ENCODE results near the gene ADAR. TPM values are rescaled to one million over a fixed set of nuclear protein-coding genes. Genes with fewer than 3 reads are reported as not detected.

ADAR gene
- total and polyA plus RNA-seq, 4 experiments from 2014 or later = 64.4 to 247 (median 201) TPM

DNA sequence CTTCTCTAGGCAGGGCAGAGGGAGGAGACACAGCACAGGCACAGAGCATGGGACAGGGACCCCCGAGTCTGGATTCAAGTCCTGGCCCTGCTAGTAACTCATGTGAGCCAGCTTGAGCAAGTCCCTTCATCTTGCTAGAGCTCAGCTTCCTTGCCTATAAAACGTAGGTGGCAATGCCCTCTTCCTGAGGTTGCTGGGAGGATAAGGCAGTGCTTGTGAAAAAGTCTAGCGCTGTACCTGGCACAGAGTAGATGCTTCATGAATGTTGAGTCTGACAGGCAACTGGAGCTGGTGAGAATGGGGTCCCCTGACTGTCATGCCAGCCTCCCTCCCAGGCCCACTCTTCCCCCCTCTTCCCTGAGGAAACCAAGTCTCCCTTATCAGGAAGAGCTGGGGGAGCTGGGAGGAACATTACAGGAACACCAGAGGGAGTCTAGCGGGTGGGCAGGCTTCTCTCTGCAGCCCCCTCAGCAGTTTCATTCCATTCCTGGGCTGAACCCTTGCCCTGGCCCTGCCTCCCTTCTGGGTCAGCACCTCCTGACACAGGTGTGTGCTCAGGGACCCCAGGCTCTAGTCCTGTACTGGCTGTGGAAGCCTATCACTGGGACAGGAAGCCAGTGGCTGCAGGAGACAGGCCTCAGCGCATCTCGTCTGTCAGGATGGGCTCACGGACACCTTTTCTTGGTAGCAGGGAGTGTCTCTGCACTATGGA is 30.5 kb downstream of the ADAR start:
- H3K27ac Mint-ChIP-seq = peak overlapping the region in 2 of 7 donors; percentile 15 to 61
- CTCF ChIA-PET (ENCODE audit: partially characterized antibody) = interaction anchor here (1.6 to 1.8 kb wide), 2 partner anchors 17 to 18 kb away, joined by 5 to 7 read pairs; no protein-coding TSS in a partner anchor
- intact Hi-C loops (cut with micrococcal nuclease) = no loop called here

DNA sequence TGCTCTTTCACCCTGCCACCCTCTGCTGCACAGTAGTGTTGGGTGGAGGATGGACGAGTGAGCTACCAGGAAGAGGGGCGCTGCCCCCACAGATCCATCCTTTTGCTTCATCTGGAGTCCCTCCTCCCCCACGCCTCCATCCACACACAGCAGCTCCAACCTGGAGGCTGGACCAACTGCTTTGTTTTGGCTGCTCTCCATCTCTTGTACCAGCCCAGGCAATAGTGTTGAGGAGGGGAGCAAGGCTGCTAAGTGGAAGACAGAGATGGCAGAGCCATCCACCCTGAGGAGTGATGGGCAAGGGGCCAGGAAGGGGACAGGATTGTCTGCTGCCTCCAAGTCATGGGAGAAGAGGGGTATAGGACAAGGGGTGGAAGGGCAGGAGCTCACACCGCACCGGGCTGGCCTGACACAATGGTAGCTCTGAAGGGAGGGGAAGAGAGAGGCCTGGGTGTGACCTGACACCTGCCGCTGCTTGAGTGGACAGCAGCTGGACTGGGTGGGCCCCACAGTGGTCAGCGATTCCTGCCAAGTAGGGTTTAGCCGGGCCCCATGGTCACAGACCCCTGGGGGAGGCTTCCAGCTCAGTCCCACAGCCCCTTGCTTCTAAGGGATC is 31.9 kb downstream of the ADAR start:
- H3K4me1 Mint-ChIP-seq = peaks cover 0 to 7% (median 5%) of the 10 kb centered on the region in 4 donors
- POLR2A ChIA-PET (ENCODE audit: partially characterized antibody) = interaction anchor here (1.0 to 1.3 kb wide), 3 partner anchors 13 to 346 kb away, joined by 3 read pairs; no protein-coding TSS in a partner anchor
- CTCF ChIA-PET (ENCODE audit: partially characterized antibody) = interaction anchor here (1.3 kb wide), 1 partner anchor 10 kb away, joined by 3 read pairs; no protein-coding TSS in a partner anchor

More for the DNA sequence above, 30.5 kb downstream of the ADAR start:
- Histone ChIP-seq H3K27ac (ENCODE audit: low read depth, low read length) (no peak overlapping the region), H3K27me3 (ENCODE audit: insufficient read depth, low read length) (no peaks in the 10 kb centered on the region), H3K4me3 (ENCODE audit: low read length in 2 of 2) (no peak overlapping the region), H3K4me1 (ENCODE audit: insufficient read depth, low read length) (no peaks in the 10 kb centered on the region), H3K9me3 (ENCODE audit: control insufficient read depth in 1 of 2, low read length in 2 of 2) (no peaks in the 10 kb centered on the region), H3K36me3 (ENCODE audit: insufficient read depth, low read length) (peaks cover 31% of the 10 kb centered on the region)
- Mint-ChIP-seq H3K4me3 (no peak overlapping the region), H3K27me3 (peaks cover 0 to 3% of the 10 kb centered on the region in 2 donors), H3K9me3 (no peaks in the 10 kb centered on the region), H3K4me1 (peaks cover 0 to 7% (median 5%) of the 10 kb centered on the region in 4 donors), H3K36me3 (peaks cover 26 to 37% of the 10 kb centered on the region in 2 donors)
- no peak for DNase-seq
- POLR2A ChIA-PET (ENCODE audit: partially characterized antibody) = interaction anchor here (1.2 to 1.4 kb wide), 2 partner anchors 12 to 358 kb away, joined by 3 to 5 read pairs; no protein-coding TSS in a partner anchor

DNA sequence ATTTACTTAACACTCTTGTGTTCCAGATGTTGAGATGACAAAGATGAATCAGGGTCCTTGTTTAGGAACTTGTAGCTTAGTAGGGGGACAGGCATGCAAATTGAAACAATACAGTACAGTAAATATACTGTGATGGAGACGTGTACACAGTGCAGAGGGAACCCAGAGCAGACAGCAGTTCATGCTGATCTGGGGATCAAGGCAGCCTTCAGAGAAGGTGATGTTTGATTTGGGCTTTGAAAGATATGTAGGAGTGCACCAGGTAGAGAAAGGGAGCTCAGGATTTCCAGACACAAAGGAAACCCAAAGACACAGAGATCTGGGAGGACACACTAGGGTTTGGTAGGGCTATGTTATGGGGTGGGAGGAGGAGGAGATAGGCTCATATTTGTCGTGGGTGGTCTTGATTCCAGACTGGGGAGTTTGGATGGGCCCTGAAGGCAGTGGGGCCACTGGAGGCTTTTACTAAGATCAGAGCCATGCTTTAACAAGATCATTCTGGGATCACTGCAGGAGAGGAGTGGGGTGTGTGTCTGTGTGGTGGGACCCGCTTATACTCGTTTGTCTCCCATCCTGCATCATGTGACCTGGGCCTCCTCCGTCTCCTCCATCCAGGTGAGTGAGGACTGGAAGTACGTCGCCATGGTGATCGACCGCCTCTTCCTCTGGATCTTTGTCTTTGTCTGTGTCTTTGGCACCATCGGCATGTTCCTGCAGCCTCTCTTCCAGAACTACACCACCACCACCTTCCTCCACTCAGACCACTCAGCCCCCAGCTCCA is 32.6 kb downstream of the ADAR start:
- no peak for DNase-seq
- Mint-ChIP-seq H3K36me3 (peaks cover 17 to 18% of the 10 kb centered on the region in 2 donors), H3K9me3 (no peaks in the 10 kb centered on the region), H3K27ac (peak overlapping the region in 2 of 7 donors; percentile 15 to 70), H3K4me3 (no peak overlapping the region), H3K27me3 (peaks cover 2 to 11% of the 10 kb centered on the region in 2 donors), H3K4me1 (peaks cover 0 to 7% (median 5%) of the 10 kb centered on the region in 4 donors)
- Histone ChIP-seq H3K27ac (ENCODE audit: low read depth, low read length) (no peak overlapping the region), H3K27me3 (ENCODE audit: insufficient read depth, low read length) (no peaks in the 10 kb centered on the region), H3K36me3 (ENCODE audit: insufficient read depth, low read length) (peaks cover 11% of the 10 kb centered on the region), H3K9me3 (ENCODE audit: control insufficient read depth in 1 of 2, low read length in 2 of 2) (no peaks in the 10 kb centered on the region), H3K4me3 (ENCODE audit: low read length in 2 of 2) (no peak overlapping the region), H3K4me1 (ENCODE audit: insufficient read depth, low read length) (no peaks in the 10 kb centered on the region)
- intact Hi-C loops (cut with micrococcal nuclease) = no loop called here
- ChIA-PET POLR2A (ENCODE audit: partially characterized antibody) (interaction anchor here (1.0 to 1.5 kb wide), 3 partner anchors 24 to 347 kb away, joined by 3 read pairs; no protein-coding TSS in a partner anchor), CTCF (ENCODE audit: partially characterized antibody) (interaction anchor here (1.3 to 1.8 kb wide), 2 partner anchors 9 to 16 kb away, joined by 3 to 5 read pairs; no protein-coding TSS in a partner anchor)

More for the DNA sequence above, 31.9 kb downstream of the ADAR start:
- H3K27me3 ChIP-seq (ENCODE audit: insufficient read depth, low read length) = no peaks in the 10 kb centered on the region
- Mint-ChIP-seq H3K36me3 (peaks cover 20 to 25% of the 10 kb centered on the region in 2 donors), H3K27ac (peak overlapping the region in 1 of 7 donors; percentile 53), H3K27me3 (peaks cover 0 to 9% of the 10 kb centered on the region in 2 donors), H3K4me3 (no peak overlapping the region), H3K9me3 (no peaks in the 10 kb centered on the region)
- no peak overlapping the region for H3K4me3 ChIP-seq (ENCODE audit: low read length in 2 of 2)
- peaks cover 18% of the 10 kb centered on the region for H3K36me3 ChIP-seq (ENCODE audit: insufficient read depth, low read length)
- H3K4me1 ChIP-seq (ENCODE audit: insufficient read depth, low read length) = no peaks in the 10 kb centered on the region
- no peaks in the 10 kb centered on the region for H3K9me3 ChIP-seq (ENCODE audit: control insufficient read depth in 1 of 2, low read length in 2 of 2)
- intact Hi-C loops (cut with micrococcal nuclease) = no loop called here
- DNase-seq = no peak
- no peak overlapping the region for H3K27ac ChIP-seq (ENCODE audit: low read depth, low read length)

DNA sequence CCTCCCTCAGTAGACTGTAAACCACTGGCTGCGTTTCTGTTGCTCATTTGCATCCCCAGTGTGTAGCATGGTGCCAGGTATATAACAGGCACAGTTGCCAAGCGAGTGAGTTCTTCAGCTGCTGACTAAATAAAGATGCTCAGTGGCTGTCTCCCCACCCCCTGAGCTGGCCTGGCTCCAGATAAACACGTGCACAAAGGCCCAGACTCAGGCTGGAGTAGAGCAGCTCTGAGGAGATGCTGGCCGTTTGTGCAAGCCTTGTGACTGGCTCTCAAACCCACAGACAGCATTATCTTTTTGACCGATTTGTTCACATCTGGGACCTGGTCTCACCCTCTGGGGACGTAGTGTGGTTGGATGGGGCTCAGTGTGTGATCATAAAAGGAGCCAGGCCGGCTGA is 33.3 kb downstream of the ADAR start:
- H3K36me3 Mint-ChIP-seq = peaks cover 13 to 15% of the 10 kb centered on the region in 2 donors
- H3K27me3 Mint-ChIP-seq = peaks cover 2 to 12% of the 10 kb centered on the region in 2 donors
- Histone ChIP-seq H3K4me1 (ENCODE audit: insufficient read depth, low read length) (no peaks in the 10 kb centered on the region), H3K27me3 (ENCODE audit: insufficient read depth, low read length) (no peaks in the 10 kb centered on the region), H3K4me3 (ENCODE audit: low read length in 2 of 2) (no peak overlapping the region), H3K9me3 (ENCODE audit: control insufficient read depth in 1 of 2, low read length in 2 of 2) (no peaks in the 10 kb centered on the region), H3K36me3 (ENCODE audit: insufficient read depth, low read length) (peaks cover 9% of the 10 kb centered on the region), H3K27ac (ENCODE audit: low read depth, low read length) (no peak overlapping the region)
- ChIA-PET CTCF (ENCODE audit: partially characterized antibody) (interaction anchor here (1.3 to 1.8 kb wide), 2 partner anchors 8 to 15 kb away, joined by 3 to 5 read pairs; no protein-coding TSS in a partner anchor), POLR2A (ENCODE audit: partially characterized antibody) (interaction anchor here (1.5 kb wide), 1 partner anchor 24 kb away, joined by 3 read pairs; no protein-coding TSS in a partner anchor)
- no peak overlapping the region for H3K4me3 Mint-ChIP-seq
- no peak for DNase-seq
- peaks cover 0 to 7% (median 5%) of the 10 kb centered on the region in 4 donors for H3K4me1 Mint-ChIP-seq
- no peaks in the 10 kb centered on the region for H3K9me3 Mint-ChIP-seq
- intact Hi-C loops (cut with micrococcal nuclease) = no loop called here
- no peak overlapping the region for H3K27ac Mint-ChIP-seq

DNA sequence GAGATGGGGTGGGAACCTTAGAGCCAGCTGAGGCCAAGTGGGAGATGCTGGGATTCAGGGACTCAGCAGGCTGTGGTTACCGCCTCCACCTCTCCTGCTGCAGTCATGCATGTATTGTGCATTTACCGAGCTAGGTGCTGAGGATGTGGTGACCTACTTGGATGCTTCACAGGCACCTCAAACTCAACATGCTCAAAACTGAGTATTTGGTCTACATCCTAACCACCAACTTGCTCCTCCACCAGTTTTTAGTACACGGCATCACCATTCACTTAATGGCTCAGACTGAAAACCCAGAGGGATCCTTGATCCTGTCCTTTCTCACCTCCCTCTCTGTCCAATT is 34.8 kb downstream of the ADAR start:
- H3K27ac ChIP-seq (ENCODE audit: low read depth, low read length) = no peak overlapping the region
- CTCF ChIA-PET (ENCODE audit: partially characterized antibody) = no interaction called here
- POLR2A ChIA-PET (ENCODE audit: partially characterized antibody) = no interaction called here
- H3K4me1 ChIP-seq (ENCODE audit: insufficient read depth, low read length) = peaks cover 2% of the 10 kb centered on the region
- Mint-ChIP-seq H3K27me3 (peaks cover 4 to 12% of the 10 kb centered on the region in 2 donors), H3K36me3 (no peaks in the 10 kb centered on the region), H3K27ac (no peak overlapping the region), H3K4me1 (peaks cover 1 to 7% (median 5%) of the 10 kb centered on the region in 4 donors), H3K9me3 (no peaks in the 10 kb centered on the region), H3K4me3 (peak overlapping the region in 1 of 8 donors; percentile 21)
- no peaks in the 10 kb centered on the region for H3K36me3 ChIP-seq (ENCODE audit: insufficient read depth, low read length)
- intact Hi-C loops (cut with micrococcal nuclease) = no loop called here
- H3K4me3 ChIP-seq (ENCODE audit: low read length in 2 of 2) = no peak overlapping the region
- peaks cover 7% of the 10 kb centered on the region for H3K27me3 ChIP-seq (ENCODE audit: insufficient read depth, low read length)
- DNase-seq = no peak
- no peaks in the 10 kb centered on the region for H3K9me3 ChIP-seq (ENCODE audit: control insufficient read depth in 1 of 2, low read length in 2 of 2)

DNA sequence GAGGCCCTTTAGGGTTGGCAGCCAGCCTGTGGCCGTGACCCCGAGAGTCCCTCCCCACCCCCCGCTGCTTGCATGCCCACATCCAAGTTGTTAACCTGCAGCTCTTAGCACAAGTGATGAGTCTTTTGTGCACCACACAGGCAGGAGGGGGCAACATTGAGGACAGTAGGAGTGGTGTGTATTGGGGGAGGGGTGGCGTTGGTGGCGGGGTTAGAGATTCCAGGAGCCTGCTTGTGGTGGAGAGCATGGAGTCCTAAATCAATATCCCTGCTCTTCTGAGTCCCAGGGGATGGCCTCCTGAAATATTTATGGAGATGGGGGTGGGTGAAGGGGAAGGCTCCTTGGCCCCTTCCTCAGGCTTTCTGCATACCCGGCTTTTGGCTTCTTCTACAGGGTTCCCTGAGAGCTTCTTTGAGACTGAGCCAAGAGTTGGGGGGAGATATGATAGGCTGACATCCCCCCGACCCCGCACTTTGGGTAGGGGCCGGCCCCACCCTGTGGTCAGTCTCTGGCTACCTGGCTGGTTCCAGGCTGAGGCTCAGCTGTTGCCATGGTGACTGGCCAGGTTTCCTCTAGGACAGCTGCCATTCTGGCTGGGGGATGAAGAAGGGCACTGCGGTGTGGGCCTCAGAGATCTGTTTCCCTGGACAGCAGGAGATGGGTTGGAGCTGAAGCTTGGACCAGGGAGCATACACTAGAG is 35.4 kb downstream of the ADAR start:
- ChIA-PET CTCF (ENCODE audit: partially characterized antibody) (no interaction called here), POLR2A (ENCODE audit: partially characterized antibody) (no interaction called here)
- no peak for DNase-seq
- Histone ChIP-seq H3K4me3 (ENCODE audit: low read length in 2 of 2) (no peak overlapping the region), H3K4me1 (ENCODE audit: insufficient read depth, low read length) (peaks cover 6% of the 10 kb centered on the region), H3K27ac (ENCODE audit: low read depth, low read length) (no peak overlapping the region), H3K9me3 (ENCODE audit: control insufficient read depth in 1 of 2, low read length in 2 of 2) (no peaks in the 10 kb centered on the region), H3K27me3 (ENCODE audit: insufficient read depth, low read length) (peaks cover 9% of the 10 kb centered on the region), H3K36me3 (ENCODE audit: insufficient read depth, low read length) (no peaks in the 10 kb centered on the region)
- Mint-ChIP-seq H3K9me3 (no peaks in the 10 kb centered on the region), H3K27me3 (peaks cover 4 to 13% of the 10 kb centered on the region in 2 donors), H3K4me3 (no peak overlapping the region), H3K36me3 (no peaks in the 10 kb centered on the region), H3K4me1 (peaks cover 6 to 8% (median 7%) of the 10 kb centered on the region in 4 donors), H3K27ac (no peak overlapping the region)
- intact Hi-C loops (cut with micrococcal nuclease) = no loop called here
